SK-N-SH (cell line): ENCODE measurements around the gene ZBTB47.

Source experiments
- FOXM1 ChIP-seq: IDR thresholded peaks from 2 replicates; pipeline ENCODE4 v1.4.0; 2012; ENCODE audit warnings: low read depth, mild to moderate bottlenecking
- RAD21 ChIP-seq: IDR thresholded peaks from 2 replicates; pipeline ENCODE4 v1.6.1; 2012; ENCODE audit warnings: mild to moderate bottlenecking, low read length

DNA sequence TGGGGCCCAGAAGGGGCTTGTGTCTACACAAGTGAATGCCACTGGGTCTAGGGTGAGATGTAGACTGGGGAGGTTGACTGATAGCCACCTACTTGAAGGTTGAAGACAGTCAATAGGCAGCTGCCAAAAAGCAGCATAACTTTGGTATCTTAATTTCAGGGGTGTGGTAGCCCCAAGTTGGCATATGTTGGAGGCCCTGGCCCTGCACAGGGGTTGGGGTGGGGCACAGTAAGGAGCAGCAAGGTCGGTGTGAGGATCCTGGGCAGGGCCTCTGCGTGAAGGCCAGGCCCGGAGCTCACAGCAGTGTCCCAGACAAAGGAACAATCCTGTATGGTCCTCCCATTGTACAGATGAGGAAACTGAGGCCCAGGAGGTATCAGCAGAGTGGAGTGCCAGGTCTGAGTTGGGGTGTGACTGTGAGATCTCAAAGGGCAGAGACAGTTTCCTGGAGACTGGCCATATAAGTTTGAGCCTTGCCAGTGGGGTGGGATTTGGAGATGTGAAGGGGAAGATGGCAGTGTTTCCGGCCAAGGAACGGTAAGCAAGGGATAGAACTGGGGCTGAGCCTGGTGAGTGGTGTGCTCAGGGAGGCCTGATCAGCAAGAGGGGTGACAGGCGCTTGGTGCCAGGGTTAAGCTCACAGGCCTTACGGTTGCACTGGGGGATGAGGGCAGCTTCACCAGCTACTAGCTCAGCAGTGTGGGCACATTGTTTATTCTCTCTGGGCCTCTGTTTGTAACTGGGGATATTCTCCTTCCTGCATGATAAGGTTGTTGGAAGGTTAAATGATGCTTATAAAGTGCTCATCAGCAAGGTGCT lies 33.5 kb downstream of the ZBTB47 start:
- TF ChIP-seq FOXM1 (no peak), RAD21 (no peak)
